HG03095 (cell line): ENCODE data around the gene NUFIP1.
"Not testable (repeated sequence)": the region's sequence is repeated elsewhere in the genome, so short reads cannot be mapped to it uniquely, and the experiment has no call there.

Source experiments
- ATAC-seq: cut with Tn5 transposase; IDR thresholded peaks from one replicate; pipeline ENCODE4 v1.9.1; 2021; ENCODE audit warnings: moderate library complexity; ENCODE audit not compliant: unreplicated experiment

NUFIP1 gene

DNA sequence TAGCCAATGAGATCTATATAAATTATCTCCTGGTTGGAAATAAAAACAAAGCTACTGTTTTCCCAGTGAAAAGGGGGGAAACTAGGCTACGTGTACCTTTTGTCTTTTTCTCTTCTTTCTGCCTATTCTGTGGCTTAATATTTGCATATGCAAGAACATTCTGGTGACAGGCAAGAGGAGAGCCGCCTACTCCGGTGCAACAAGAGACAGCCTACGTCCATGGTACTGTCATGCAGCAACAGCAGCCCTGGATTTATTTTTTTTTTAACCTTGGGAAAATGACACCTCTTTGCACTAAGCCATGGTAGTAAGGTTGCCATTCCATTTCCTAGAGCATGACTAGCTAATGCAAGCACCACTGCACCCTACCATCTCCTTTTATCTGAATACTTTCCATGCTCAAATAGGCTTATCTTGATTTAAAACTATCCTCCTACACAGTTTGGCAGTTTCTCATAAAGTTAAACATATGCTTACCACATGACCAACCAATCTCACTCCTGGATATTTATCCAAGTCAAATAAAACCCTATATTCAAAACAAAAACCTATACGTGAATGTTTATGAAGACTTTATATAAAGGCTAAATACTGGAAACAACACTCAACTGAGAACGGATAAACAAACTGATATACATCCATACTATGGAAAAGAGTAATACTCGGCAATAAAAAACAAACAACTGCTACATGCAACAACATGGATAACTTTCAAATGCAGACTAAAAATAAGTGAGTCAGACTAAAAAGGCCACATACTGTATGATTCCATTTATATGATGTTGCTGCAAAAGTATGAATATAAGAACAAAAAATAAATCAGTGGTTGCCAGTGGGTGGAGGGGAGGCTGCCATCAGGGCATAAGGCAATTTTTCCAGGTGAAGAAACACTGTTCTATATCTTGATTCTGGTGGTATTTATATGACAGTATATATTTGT is 17.3 kb downstream of the NUFIP1 start:
- no peak for ATAC-seq

DNA sequence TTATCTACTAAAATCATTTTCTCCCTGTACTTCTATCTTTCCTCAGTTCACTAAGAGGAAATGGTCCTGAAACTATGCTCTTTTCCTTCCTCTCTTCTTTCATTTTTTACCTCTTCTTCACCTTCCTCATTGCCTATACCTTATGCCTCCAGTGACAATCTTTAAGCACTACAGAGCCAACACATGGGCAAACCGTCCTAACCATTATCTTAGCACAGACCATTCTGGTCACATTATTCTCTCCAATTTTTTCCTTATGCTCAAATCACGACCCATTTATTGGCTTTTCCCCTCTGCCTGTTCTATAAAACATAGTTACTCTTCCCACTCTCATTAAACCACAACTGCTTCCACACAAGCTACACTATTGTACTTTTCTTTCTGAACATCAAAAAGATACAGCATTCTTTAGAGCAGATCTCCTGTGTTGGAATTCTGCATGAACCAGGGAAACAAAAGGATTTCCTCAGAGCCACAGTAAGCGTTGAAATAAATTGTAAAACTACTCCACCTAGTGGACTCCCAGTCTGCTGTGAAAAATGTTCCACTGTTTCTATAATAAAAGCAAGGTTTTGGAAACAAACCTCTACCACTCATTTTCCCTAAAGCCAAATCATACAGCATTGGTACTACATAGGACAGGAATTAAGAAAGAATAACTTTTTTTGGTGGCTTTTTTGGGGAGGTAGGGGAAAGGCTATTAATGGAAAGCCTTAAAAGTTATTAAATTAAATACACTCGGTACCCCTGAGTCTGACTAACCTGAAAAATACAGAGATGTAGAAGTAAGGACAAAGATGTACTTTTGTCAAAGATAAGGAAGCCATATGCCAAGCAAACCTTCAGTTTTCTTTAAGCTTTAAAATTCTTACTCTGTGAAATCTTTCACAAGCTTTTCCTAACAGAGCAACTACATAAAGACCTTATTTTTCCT is 19.5 kb downstream of the NUFIP1 start:
- ATAC-seq, result no peak

- no peak for ATAC-seq
These were observed 20.8 kb downstream of the NUFIP1 start for GRCh38 chr13:44968434-44968815.

- ATAC-seq, result no peak
These were observed 21.4 kb downstream of the NUFIP1 start for GRCh38 chr13:44967704-44968433.

DNA sequence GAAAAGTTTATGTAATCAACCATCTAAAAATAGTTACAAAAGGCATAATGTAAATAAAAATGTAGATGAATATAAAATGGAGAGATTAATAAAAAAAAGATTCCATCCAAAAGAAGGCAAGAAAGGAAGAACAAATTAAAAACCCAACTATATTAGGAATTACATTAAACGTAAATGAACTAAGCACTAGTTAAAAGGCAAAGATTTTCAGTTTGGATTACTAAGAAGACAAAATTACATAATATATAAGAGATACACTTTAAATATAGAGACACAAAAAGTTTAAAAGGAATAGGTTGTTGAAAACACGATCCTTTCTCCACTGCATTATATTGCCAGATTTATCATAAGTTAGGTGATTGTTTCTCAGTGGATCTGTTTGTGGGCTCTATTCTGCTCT is 27.3 kb downstream of the NUFIP1 start:
- ATAC-seq, result no peak

GRCh38 chr13:44955406-44955805 is 33.9 kb downstream of the NUFIP1 start:
- ATAC-seq, result no peak

GRCh38 chr13:44954224-44954623 is 35.0 kb downstream of the NUFIP1 start:
- ATAC-seq, result no peak

DNA sequence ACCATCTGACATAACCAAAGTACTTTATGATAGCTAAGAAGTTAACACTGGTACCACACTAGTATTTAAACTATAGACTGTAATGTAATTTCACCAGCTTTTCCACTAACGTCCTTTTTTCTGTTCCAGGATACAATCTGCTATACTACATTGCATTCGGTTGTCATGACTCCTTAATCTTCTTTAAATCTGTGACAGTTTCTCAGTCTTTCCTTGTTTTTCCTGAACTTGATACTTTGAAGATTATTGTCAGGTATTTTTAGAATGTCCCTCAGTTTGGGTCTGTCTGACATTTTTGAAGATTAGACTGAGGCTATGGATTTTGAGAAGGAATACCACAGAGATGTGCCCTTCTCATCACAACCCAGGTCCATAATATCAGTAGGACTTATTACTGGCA is 36.6 kb downstream of the NUFIP1 start:
- no peak for ATAC-seq

DNA sequence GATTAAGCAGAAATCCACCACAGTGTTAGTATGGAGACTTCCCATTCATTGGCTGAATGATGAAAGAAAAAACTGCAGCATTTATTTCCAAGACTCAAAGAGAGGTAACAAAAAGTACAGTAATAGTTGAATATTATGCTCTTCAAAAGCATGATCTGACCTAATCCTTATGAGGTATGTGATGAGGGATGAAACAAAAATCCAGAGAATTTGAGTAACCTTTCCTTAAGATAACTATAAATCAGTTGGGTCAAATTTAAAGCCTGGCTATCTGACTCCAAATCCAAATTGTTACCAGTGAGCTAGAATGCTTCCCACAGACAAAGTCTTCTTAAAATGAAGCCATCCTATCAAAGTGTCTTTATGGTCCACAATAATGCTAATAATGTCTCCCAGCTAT is 38.1 kb downstream of the NUFIP1 start:
- ATAC-seq, result no peak

DNA sequence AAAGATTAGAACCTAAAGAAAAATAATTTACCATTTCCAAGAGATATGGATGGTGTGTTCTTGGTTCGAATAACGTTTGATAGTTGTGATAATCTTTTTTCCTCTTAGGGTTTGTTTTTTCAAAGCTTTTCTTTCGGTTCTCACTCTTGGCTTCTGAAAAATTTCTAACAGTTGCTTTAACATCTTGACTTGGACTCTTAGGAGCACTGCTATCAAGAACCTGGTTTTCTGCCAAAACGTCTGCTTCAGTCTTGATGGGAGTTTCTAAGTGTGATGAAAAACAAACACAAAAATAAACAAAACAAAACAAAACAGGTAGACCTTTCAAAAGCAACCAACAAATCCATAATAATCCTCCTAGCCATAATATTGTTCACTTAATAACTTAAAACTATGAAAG is 45.9 kb downstream of the NUFIP1 start:
- not testable (repeated sequence) for ATAC-seq

DNA sequence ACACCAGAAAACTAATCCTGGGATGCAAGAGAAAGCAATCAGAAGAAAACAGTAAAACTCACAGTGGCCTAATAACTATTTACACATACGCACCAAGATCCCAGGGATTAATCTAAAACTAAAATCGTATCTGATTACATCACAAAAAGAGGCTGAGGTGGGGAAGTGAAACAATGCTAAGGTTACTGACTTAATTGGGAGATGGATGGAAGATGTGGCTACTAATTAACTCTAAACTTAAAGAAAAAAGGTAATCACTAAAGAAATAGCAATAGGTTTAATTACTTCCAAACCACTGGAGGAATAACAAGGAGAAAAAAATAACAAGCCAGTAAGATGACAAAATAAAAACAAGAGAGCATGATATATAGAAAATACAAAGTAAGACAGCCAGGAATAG is 50.4 kb downstream of the NUFIP1 start:
- no peak for ATAC-seq

DNA sequence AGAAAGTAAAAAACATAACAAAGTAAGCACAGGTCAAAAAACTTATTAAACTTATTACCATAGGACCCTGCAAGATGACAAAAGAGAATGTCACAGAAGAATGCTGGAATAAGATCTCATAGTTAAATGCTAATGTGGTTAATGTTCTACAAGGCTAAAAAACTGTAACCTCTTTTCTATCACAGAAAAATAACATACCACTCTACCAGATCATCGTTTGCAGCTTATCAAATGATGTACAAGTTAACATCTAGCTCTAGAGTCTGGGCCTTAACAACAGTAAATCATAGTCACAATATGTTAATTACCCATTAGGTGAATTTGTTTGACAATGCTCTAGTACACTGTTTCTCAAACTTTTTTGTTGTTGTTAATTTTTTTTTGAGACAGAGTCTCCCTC is 53.0 kb downstream of the NUFIP1 start:
- no peak for ATAC-seq

DNA sequence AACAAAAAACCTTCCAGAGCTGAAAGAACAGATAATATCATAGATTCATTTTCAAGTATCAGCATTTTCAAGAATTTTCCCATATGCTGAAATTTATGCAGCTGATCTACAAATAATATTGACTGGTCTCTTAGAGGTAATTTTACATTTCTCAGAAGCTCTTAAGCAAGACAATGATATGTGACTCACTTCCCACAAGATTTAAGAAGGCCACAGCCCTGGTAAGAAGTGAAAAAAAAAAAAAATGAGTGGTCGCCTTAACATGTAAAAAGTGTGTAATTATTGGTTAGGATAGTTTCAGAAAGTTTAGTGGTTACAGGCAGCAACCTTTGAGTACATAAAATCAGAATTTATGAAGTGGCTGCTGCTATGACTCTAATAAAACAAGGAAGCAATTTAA is 54.5 kb downstream of the NUFIP1 start:
- ATAC-seq, result no peak

DNA sequence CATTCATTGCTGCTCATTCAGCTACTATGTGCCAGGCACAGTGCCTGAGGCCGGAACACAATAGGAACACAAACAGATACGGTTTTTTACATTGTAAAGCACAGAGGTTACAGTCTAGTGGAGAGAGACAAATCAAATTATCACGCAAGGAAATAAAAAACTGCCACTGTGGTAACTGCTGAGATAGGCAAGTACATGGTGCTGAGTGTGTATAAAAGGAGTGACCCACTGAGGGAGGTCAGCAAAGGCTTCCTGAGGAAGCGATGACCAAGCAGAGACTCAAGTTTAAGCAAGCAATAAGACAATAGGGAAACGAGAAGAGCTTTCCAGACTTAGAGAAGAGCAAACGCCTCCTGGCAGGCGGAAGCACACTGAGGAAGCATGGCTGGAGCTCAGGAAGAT is 56.4 kb downstream of the NUFIP1 start:
- ATAC-seq, result no peak

- ATAC-seq, result no peak
These were observed 57.0 kb downstream of the NUFIP1 start for GRCh38 chr13:44932171-44932849.

- no peak for ATAC-seq
These were observed 58.2 kb downstream of the NUFIP1 start for GRCh38 chr13:44930963-44931623.

DNA sequence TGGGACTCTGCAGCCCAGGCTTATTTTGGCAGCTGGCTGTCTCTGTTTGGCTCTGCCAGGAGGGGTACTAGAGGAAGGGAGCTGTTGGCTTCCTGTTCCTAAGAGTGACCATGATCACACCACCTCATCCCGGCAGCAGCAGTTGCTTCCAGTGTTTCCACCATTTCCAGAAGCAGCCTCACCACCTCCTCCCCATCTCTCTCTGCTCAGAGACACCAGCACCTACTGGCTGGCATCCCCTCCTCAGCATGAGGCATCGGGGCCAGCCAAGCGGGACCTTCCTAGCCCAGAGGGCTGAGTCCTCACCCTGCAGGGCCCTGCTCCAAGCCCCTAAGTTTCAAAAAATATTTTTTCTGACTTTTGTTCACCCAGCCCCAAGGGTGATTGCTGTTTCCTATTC is 59.0 kb downstream of the NUFIP1 start:
- no peak for ATAC-seq

GRCh38 chr13:44929692-44930091 is 59.6 kb downstream of the NUFIP1 start:
- no peak for ATAC-seq

DNA sequence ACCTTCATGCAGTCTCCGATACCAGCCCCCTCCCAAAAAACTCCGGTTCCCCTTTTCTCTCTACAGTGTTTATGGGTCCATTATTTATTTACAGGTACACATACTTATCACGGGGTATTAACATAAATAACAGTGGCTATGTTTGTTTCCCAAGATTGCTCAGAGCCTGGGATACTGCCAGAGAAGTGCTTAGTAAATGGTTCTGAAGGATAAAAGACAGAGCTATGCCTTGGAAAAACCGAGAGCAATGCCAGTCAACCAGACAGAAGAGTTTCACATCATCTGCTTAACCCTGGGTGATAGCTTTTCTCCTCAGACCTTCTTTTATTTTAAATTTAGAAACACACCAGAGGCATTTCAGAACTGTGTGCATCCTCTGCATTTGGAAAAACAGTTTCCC is 61.3 kb downstream of the NUFIP1 start:
- ATAC-seq, result no peak
